OCI-LY7 (cell line): ENCODE results near the gene GYG1. TPM values are rescaled to one million over a fixed set of nuclear protein-coding genes. Genes with fewer than 3 reads are reported as not detected.
A peak's percentile ranks its signal among the peaks of the same experiment; 100 is the strongest.

Experiments used
- BruUV-seq: library from RNA; stranded (reverse); fragments of 400-500 nt; replicated peaks from 2 replicates; lab custom pipeline; 2021; lab: Mats Ljungman, UMichigan
- CTCF ChIA-PET: fragments of 300-600 bp; sonication (Branson Sonifier 250); formaldehyde crosslinking; loops from one replicate; lab custom pipeline; 2022; ENCODE audit warnings: antibody characterized with exemption; ENCODE audit not compliant: unreplicated experiment; lab: Charles Lee
- POLR2A ChIA-PET: fragments of 300-600 bp; sonication (Branson Sonifier 250); formaldehyde crosslinking; loops from one replicate; lab custom pipeline; 2022; ENCODE audit warnings: antibody characterized with exemption; lab: Charles Lee
- DNase-seq: peaks from one replicate; pipeline ENCODE4 v3.0.0-alpha.2; 2015; ENCODE audit warnings: low spot score
- H2AFZ ChIP-seq: fragments of 200-600 bp; sonication (generic), shearing (Covaris generic); 2 replicates; pipeline ENCODE4 v1.6.1; 2014; ENCODE audit warnings: mild to moderate bottlenecking, antibody characterized with exemption, low read length, moderate library complexity
- H3K27ac ChIP-seq: fragments of 200-600 bp; sonication (generic); 2 replicates; pipeline ENCODE4 v1.5.1; 2014; ENCODE audit warnings: mixed run types, low read depth, mild to moderate bottlenecking, moderate library complexity, low read length, inconsistent platforms; ENCODE audit not compliant: poor library complexity, severe bottlenecking
- H3K36me3 ChIP-seq: fragments of 200-600 bp; sonication (generic); 2 replicates; pipeline ENCODE4 v1.6.1; 2014; ENCODE audit warnings: mild to moderate bottlenecking, antibody characterized with exemption, low read length, moderate library complexity, mixed read lengths; ENCODE audit not compliant: insufficient read depth
- H3K4me1 ChIP-seq: fragments of 200-600 bp; sonication (generic); 2 replicates; pipeline ENCODE4 v1.5.1; 2014; ENCODE audit warnings: mild to moderate bottlenecking, low read length; ENCODE audit not compliant: insufficient read depth, poor library complexity, severe bottlenecking
- H3K4me2 ChIP-seq: fragments of 200-600 bp; sonication (generic); 2 replicates; pipeline ENCODE4 v1.6.1; 2014; ENCODE audit warnings: mild to moderate bottlenecking, low read length
- H3K4me3 ChIP-seq: fragments of 200-600 bp; sonication (generic); 2 replicates; pipeline ENCODE4 v1.5.1; 2014; ENCODE audit warnings: mild to moderate bottlenecking, low read depth, low read length; ENCODE audit not compliant: poor library complexity, severe bottlenecking
- H3K79me2 ChIP-seq: fragments of 200-600 bp; sonication (generic); 2 replicates; pipeline ENCODE4 v1.6.1; 2016; ENCODE audit warnings: low read depth, mild to moderate bottlenecking, low read length, moderate library complexity, mixed read lengths; ENCODE audit not compliant: insufficient read depth
- H3K9me2 ChIP-seq: fragments of 200-600 bp; sonication (generic); 2 replicates; pipeline ENCODE4 v1.6.1; 2016; ENCODE audit warnings: mild to moderate bottlenecking, low read length, mixed read lengths; ENCODE audit not compliant: insufficient read depth
- H3K9me3 ChIP-seq: fragments of 200-600 bp; sonication (generic); 2 replicates; pipeline ENCODE4 v1.6.1; 2014; ENCODE audit warnings: mild to moderate bottlenecking, mixed run types, low read length, mixed read lengths
- H4K20me1 ChIP-seq: fragments of 200-600 bp; sonication (generic); 2 replicates; pipeline ENCODE4 v1.6.1; 2014; ENCODE audit warnings: mild to moderate bottlenecking, antibody characterized with exemption, low read length, moderate library complexity, mixed read lengths; ENCODE audit not compliant: insufficient read depth
- CTCF ChIP-seq: fragments of 200-600 bp; sonication (generic); conservative IDR thresholded peaks from 2 replicates; pipeline ENCODE4 v1.5.1; 2014; ENCODE audit warnings: mild to moderate bottlenecking, antibody characterized with exemption, low read length, moderate library complexity, mixed read lengths
- EZH2phosphoT487 ChIP-seq: fragments of 200-600 bp; sonication (generic); IDR thresholded peaks from 2 replicates; pipeline ENCODE4 v1.6.1; 2018; ENCODE audit warnings: low read depth, borderline replicate concordance, mild to moderate bottlenecking, mixed run types, antibody characterized with exemption, low read length, moderate library complexity, mixed read lengths
- intact Hi-C: fragments of 100-400 bp; cut with micrococcal nuclease; formaldehyde crosslinking; loops from one replicate; pipeline ENCODE4 v1.10.0; 2022; ENCODE audit not compliant: unreplicated experiment
- total RNA-seq, 2 experiments: library from RNA; depleted of rRNA in 1 of 2; stranded (reverse); fragments of >200 nt in 1 of 2; shearing (Covaris generic) in 1 of 2; gene quantifications; 2 replicates each; pipeline ENCODE4 v1.2.3, GENCODE V29; 2014 to 2022

Gene GYG1
- total RNA-seq, 2 experiments from 2014 or later: 11.5 to 53.6 TPM

DNA sequence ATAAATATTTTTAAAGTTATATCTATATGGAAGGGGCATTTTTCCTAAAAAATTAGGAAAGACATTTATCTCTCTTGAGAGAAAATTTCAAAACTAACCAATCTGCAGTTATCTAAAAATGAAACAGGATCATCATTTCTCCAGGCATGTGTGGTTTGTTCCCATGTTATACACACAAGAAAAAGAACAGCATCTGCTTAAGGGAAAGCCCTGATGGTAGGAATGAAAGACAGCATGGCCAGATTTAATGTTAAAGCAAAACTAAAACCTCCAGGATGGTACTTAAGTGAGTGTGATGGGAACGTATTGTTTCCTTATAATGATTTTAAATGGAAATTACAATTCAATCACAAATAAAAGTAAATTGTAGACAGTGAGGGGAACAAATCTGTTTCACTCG lies 46.2 kb upstream of the GYG1 start:
- no peak for DNase-seq
- no peaks in the 10 kb centered on the region for H3K9me2 ChIP-seq
- H2AFZ ChIP-seq: no peak overlapping the region
- H3K4me3 ChIP-seq: no peak overlapping the region
- H3K4me2 ChIP-seq: no peak overlapping the region
- no peak overlapping the region for H3K27ac ChIP-seq
- TF ChIP-seq CTCF (no peak), EZH2phosphoT487 (no peak)
- no peaks in the 10 kb centered on the region for H3K9me3 ChIP-seq
- H3K36me3 ChIP-seq: no peaks in the 10 kb centered on the region
- CTCF ChIA-PET: no interaction called here
- intact Hi-C loops: loop anchor here (10.0 kb wide), 2 partner anchors 220 to 640 kb away; no protein-coding TSS in a partner anchor
- H4K20me1 ChIP-seq: no peaks in the 10 kb centered on the region
- POLR2A ChIA-PET: interaction anchor here (0.7 kb wide), 2 partner anchors 13 to 91 kb away, joined by 3 to 4 read pairs; no protein-coding TSS in a partner anchor
- no peaks in the 10 kb centered on the region for H3K79me2 ChIP-seq
- no TSS peak for BruUV-seq
- no peaks in the 10 kb centered on the region for H3K4me1 ChIP-seq

DNA sequence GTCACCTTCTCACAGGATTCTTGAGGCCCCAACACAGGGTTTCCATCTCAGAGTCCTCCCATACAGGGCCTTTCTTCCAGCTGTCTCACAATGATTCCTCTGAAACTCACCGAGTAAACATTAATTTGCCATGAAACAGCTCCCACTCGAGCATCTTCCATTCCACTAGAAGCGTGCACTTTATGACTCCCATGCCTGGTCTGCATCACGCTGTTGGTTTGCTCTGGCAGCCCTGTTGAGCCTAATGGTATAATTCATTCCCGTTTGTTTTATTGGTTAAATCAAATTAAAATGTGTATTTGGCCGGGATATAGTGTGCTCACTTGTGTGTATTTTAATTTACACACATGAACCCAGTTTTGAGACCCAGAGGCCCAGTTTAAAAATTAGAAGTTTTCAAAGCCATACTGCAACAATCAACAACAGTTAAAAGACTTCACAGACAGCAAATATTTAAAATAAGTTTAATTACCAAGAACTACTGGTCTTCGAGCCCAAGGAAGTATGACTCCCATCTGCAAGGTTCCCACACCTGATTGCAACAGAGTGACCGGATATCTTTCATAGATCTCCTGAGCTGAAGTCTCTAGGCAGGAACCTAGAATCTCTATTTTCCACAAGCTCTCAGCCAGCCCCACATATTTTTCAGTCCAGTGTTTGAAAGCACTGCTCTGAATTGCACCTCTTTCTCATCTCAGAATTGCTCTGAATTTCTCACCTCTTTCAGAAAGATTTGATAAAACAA lies 42.3 kb upstream of the GYG1 start:
- Histone ChIP-seq H3K4me1 (no peaks in the 10 kb centered on the region), H2AFZ (no peak overlapping the region), H3K4me3 (no peak overlapping the region), H3K9me2 (no peaks in the 10 kb centered on the region), H3K27ac (no peak overlapping the region), H3K4me2 (no peak overlapping the region), H3K79me2 (no peaks in the 10 kb centered on the region), H4K20me1 (no peaks in the 10 kb centered on the region), H3K36me3 (no peaks in the 10 kb centered on the region), H3K9me3 (no peaks in the 10 kb centered on the region)
- CTCF ChIA-PET: no interaction called here
- no TSS peak for BruUV-seq
- POLR2A ChIA-PET: interaction anchor here (0.6 kb wide), 1 partner anchor 319 kb away, joined by 3 read pairs; no protein-coding TSS in a partner anchor
- intact Hi-C loops: loop anchor here (10.0 kb wide), 2 partner anchors 224 to 644 kb away; no protein-coding TSS in a partner anchor
- no peak for DNase-seq
- TF ChIP-seq EZH2phosphoT487: no peak
- no peak for TF ChIP-seq CTCF

GRCh38 chr3:148950806-148951205 lies 40.5 kb upstream of the GYG1 start:
- no TSS peak for BruUV-seq
- Histone ChIP-seq H3K4me1 (no peaks in the 10 kb centered on the region), H3K79me2 (no peaks in the 10 kb centered on the region), H3K4me3 (no peak overlapping the region), H3K36me3 (no peaks in the 10 kb centered on the region), H3K9me3 (no peaks in the 10 kb centered on the region), H2AFZ (0 out of 2 replicates have a peak overlapping the region, but pooled peaks have one; percentile 2), H3K9me2 (no peaks in the 10 kb centered on the region), H3K27ac (no peak overlapping the region), H4K20me1 (no peaks in the 10 kb centered on the region), H3K4me2 (no peak overlapping the region)
- TF ChIP-seq EZH2phosphoT487: no peak
- peak; percentile 73 for TF ChIP-seq CTCF
- CTCF ChIA-PET: interaction anchor here (0.6 kb wide), 1 partner anchor 198 kb away, joined by 3 read pairs; no protein-coding TSS in a partner anchor
- peak; percentile 28 for DNase-seq
- intact Hi-C loops: loop anchor here (10.0 kb wide), 1 partner anchor 534 kb away; no protein-coding TSS in a partner anchor
- POLR2A ChIA-PET: interaction anchor here (0.6 to 0.9 kb wide), 3 partner anchors 23 to 207 kb away, joined by 3 read pairs; no protein-coding TSS in a partner anchor
